Uterus (tissue), 2 donors: Measurements from ENCODE around the gene ARHGAP19.

Source experiments
- CTCF ChIP-seq, 4 experiments: fragments of 200-600 bp in 2 of 4; fragments of 450-650 bp in 2 of 4; sonication (generic) in 2 of 4; IDR thresholded peaks; one replicate each; pipeline ENCODE4 v1.5.1; 2016 to 2019; ENCODE audit warnings: antibody characterized with exemption in 4 of 4, mild to moderate bottlenecking in 2 of 4, moderate library complexity in 1 of 4
- POLR2A ChIP-seq, 2 donors: fragments of 450-650 bp; IDR thresholded peaks; one replicate each; pipeline ENCODE4 v1.6.1; 2016; ENCODE audit warnings: antibody characterized with exemption in 2 of 2, mild to moderate bottlenecking in 1 of 2, moderate library complexity in 1 of 2

- no peak for TF ChIP-seq CTCF (IDR thresholded peaks at IDR 0.05)
- TF ChIP-seq POLR2A (IDR thresholded peaks at IDR 0.05): no peak
These were observed 31.1 kb upstream of the ARHGAP19 start for GRCh38 chr10:97323501-97323900.
